HG02610 (cell line): Measurements from ENCODE around the gene CCDC142.
"Not testable (repeated sequence)": the region's sequence is repeated elsewhere in the genome, so short reads cannot be mapped to it uniquely, and the experiment has no call there.

Experiments
- ATAC-seq: cut with Tn5 transposase; IDR thresholded peaks from one replicate; pipeline ENCODE4 v1.9.1; 2021; ENCODE audit warnings: mild to moderate bottlenecking, moderate library complexity; ENCODE audit not compliant: unreplicated experiment

CCDC142 gene

DNA sequence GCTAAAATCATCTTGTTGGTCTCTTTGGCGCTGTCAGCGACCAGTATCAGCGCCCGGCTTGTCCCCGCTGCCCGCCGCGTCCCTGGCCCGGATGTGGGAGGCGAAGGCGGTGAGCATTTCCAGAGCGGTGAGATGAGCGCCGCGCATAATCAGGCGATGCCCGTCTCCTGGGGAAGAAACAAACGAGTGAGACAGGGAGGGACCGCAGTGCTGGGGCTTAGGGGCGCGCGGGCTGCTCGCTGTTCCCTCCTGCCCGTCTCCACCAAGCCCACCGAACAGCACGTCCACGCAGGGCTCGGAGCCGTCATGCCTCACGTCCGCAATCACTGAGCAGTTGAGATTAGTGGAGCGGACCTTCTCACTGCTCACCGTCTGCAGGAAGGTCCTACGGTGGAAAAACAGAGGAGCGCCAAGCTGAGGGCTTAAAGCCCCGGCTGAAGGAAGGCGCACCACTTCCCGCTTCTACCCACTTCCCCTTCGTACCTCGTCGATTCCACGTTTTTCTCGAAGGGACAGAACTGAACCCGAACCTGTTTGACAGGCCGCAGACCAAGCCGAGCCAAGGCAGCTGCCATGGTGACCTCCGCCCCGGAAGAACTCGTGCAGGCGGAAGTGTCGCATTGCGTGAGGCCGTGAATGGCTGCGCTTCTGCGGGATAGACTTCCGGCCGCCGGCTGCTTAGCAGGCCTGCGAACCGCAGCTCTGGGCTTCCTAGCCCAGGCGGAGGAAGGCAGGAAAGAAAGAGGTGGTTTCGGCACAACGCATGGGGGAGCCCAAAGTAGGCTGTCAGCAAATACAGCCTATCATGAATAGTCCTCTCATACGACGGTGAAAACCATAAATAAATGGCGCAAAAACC is 10.5 kb downstream of the CCDC142 start, which contains the start of gene MRPL53:
TSS of gene MRPL53 (minus strand) at position 595 of the 859 bp plus-strand sequence. CDS start at position 575, 20 bp downstream.
- ATAC-seq: peak; percentile 92

DNA sequence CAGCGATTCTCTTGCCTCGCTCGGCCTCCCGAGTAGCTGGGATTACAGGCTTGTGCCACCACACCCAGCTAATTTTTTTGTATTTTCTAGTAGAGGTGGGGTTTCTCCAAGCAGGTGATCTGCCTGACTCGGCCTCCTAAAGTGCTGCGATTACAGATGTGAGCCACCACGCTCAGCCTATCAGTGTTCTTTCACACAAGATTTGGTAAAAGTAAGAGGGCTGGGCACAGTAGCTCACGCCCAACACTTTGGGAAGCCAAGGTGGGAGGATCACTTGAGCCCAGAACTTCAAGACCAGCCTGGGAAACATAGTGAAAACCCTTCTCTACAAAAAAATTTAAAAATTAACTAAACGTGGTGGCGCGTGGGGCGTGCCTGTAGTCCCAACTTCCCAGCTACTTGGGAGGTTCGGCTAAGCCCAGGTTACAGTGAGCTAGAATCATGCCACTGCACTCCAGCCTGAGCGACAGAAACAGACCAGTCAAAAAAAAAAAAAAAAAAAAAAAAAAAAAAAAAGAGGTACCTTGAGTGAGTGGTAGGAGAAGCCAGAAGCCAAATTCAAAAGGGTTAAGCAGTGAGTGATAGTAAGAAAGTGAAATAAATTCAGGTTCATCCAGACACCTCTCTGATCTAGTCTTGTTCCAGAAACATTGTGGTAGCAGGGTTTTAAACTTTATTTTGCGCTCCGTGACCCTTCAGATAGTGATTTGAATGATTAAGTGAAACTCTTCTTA is 11.3 kb downstream of the CCDC142 start:
- ATAC-seq: no peak

DNA sequence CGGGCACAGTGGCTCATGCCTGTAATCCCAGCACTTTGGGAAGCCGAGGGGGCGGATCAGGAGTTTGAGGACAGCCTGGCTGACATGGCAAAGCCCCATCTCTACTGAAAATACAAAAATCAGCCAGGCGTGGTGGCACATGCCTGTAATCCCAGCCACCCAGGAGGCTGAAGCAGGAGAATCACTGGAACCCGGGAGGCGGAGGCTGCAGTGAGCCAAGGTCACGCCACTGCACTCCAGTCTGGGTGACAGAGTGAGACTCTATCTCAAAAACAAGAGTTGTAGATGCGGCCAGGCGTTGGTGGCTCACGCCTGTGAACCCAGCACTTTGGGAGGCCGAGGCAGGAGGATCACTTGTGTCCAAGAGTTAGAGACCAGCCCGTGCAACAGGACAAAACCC is 12.1 kb downstream of the CCDC142 start:
- not testable (repeated sequence) for ATAC-seq

DNA sequence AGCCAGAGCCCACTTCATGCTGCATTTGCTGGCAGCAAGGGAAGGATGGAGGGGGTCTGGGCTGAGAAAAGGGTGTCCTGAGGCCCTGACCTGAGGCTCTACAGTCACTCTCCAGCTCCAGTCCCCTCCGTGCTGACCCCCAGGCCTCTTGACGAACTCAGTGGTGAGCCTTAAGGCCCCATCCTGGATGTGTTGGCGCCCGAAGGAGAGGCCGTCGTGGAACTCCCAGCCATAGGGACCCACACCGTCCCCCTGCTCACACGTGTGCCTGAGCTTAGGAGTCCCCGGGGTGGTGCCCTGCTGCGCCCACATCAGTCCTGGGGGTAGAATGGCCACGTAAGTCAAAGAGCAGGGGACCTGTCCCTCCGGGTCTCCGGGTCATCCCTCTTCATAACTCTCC is 18.4 kb downstream of the CCDC142 start:
- no peak for ATAC-seq

DNA sequence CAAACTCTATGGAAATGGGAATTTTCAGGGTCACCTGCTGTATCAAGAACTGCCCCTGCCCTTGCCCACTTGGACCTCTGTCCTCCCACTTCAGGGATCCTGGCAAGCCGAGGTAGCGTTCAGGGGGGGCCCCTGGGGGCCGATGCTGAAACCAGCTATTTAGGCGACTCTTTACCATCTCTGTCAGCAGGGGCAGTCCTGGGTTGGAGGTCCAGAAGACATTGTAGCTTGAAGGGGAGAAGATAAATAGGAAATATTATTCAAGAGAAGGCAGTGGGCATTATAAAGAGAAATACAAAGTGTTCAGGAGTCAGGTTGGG is 20.1 kb downstream of the CCDC142 start:
- no peak for ATAC-seq

DNA sequence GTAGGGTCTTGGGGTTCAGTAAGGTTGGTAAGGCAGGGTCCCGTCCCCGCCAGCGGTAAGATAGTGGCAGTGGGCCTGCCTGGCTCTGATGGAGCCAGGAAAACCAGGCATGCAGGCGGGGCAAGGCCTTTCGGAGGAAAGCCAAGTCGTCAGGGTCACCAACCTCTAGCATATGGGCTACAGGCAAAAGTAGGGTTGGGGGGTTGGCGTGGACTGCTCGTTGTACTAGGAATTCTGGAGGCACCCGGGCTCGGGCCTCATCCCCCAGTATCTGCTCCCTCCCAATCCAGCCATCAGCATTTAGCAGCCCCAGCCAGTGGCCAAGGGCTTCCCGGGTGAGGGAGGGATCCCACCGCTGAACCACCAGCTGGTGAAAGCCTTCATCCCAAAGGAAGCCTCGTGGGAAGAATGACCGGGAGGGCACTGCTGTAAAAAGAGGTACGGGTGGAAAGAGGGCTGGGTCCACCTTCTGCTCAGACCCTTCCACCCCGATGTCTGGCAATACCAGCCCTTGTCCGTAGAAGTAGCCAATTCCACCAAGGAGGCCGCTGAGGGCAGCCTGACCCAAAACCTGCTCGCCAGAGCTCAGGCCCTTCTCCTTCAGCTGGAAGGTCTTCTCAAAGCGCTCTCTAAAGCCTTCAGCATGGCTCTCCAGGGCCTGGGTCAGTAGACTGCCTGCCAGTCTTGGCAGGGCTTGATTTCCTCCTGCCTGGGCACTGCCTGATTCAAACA is 20.6 kb downstream of the CCDC142 start:
- ATAC-seq: no peak

DNA sequence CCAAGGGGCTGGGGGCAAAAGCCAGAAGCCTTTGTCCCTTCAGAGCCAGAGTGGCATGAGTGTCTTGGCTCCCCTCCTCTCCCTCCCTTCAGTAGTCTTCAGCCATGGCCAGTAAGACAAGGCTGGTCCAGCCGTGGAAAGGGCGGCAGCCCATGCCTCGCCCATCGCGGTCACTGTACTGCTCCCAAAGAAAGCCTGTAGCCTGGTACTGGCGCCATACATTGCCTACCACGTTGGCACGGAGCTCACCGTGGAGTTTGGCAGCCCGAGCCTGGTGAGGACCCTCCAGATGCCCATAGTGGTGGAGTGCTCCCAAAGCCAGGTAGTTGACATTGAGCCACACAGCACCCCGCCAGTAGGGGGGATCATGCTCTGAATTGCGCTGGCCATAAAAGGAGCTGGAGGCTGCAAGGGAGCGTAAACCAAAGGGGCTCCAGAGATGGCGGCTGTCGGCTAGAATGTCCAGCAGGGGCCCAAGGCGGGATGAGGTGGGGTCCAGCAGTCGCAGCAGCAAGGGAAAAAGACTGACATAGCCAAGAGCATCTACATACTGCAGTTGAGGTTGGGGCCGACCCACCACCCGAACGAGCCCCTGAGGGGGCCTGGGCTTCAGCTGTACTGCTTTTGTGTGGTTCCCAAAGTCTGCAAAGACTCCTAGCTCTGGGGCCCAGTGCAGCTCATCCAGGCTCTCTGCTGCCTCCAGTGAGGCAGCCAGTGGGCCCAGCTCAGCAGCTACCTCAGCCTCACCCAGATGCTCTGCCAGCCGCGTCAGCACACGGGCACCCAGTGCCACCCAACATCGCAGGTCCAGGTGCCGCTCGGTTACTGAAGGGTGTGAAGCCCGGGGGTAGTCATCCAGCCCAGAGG is 21.4 kb downstream of the CCDC142 start:
- ATAC-seq: no peak

GRCh38 chr2:74460187-74460586 is 22.6 kb downstream of the CCDC142 start:
- not testable (repeated sequence) for ATAC-seq

DNA sequence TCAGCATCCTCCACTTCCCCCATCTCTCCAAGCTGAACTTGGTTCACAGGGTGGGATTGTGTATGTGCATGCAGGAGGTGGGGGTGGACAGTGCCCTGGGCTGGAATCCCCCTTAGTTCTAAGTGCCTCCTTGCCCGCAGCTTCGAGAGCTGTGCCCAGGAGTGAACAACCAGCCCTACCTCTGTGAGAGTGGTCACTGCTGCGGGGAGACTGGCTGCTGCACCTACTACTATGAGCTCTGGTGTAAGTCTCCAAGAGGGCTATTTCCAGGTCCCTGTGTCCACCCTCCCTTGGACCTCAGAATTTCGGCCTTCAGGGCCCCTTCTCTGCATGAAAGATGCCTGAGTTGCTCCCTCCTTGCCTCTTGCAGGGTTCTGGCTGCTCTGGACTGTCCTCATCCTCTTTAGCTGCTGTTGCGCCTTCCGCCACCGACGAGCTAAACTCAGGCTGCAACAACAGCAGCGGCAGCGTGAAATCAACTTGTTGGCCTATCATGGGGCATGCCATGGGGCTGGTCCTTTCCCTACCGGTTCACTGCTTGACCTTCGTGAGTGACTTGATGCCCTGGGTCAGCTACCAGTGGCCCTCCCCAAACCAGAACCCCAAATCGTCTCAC is 23.2 kb downstream of the CCDC142 start:
- not testable (repeated sequence) for ATAC-seq

- no peak for ATAC-seq
Measured at GRCh38 chr2:74458938-74459363, 23.8 kb downstream of the CCDC142 start.

- ATAC-seq: peak; percentile 86
Measured at GRCh38 chr2:74458132-74458937, 24.5 kb downstream of the CCDC142 start, which contains the start of gene WBP1. Gene WBP1, plus strand, starts transcription at chr2:74458438. Its CDS starts 165 bp downstream, at chr2:74458603.

GRCh38 chr2:74457549-74458131 is 25.2 kb downstream of the CCDC142 start:
- peak; percentile 17 for ATAC-seq

DNA sequence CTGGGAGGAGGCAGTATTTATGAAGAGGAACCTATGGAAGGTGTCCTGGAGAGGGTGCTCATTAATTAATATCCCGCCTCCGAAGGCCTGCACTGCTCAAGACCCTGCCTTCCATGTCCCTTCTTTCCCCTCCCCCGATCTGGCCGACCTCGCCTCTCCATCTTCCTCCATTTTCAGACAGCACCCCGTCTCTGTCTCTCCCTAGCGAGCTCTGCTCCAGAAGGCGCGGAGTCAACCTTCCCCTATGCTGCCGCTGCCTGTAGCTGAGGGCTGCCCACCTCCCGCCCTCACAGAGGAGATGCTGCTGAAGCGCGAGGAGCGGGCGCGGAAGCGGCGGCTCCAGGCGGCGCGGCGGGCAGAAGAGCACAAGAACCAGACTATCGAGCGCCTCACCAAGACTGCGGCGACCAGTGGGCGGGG is 25.7 kb downstream of the CCDC142 start:
- ATAC-seq: no peak

DNA sequence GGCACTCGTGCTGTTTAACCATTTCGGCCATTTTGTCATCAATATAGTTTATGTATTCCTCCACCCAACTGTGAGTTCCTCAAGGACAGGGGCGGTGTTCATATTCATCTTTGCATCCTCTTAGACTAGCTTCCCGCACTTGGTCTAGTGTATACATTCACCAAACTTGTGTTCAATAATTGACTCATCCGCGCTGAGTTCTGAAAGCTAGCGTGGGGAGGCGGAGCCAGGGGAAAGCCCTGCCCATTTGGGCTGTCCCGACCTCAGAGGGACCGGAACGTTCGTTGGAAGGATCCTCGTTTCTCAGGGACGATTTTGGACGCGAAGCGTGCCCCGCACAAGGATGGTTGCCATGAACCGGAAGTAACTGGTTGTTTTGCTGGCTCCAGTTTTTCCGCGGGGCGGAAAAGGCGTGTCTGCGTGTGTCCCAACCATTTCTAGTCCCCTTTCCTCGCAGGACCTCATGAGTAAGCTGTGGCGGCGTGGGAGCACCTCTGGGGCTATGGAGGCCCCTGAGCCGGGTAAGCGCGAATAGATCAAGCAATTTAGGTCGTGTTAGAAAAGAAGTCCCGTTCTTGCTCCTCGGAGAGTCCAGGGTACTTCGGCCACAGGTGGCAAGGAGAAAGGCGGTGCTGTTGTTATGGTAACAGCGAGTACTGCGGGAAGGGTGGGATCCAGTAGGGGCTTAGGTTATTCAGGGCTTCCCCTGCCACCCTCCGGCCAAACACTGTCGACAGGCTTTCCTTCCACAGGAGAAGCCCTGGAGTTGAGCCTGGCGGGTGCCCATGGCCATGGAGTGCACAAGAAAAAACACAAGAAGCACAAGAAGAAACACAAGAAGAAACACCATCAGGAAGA is 27.9 kb downstream of the CCDC142 start, which contains the start of gene INO80B:
TSS of gene INO80B (plus strand) at position 434 of the 858 bp plus-strand sequence. CDS start at position 464, 30 bp downstream.
- peak; percentile 43 for ATAC-seq

DNA sequence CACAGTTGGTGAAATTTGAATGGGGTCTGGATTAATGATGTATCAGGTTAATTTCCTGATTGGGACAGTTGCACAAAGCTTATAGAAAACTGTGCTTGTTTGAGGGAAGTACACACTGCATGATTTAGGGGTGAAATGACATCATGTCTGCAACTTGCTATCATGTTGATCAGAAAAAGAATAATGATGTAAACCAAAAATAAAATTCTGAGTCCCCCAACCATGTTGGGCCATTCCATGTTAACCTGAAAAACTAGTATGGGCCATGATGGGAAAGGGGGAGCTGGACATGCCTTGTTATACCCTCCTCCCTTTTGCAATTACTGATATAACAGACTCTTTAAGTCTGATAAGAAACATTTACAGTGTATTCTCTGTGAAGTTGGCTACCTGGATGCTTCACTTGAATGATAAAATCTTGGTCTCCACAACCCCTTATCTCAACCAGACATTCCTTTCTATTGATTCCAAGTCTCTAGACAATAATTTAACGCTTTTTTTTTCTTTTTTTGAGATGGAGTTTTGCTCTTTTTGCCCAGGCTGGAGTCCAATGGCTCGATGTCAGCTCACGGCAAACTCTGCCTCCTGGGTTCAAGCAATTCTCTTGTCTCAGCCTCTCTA is 32.1 kb downstream of the CCDC142 start:
- ATAC-seq: no peak

DNA sequence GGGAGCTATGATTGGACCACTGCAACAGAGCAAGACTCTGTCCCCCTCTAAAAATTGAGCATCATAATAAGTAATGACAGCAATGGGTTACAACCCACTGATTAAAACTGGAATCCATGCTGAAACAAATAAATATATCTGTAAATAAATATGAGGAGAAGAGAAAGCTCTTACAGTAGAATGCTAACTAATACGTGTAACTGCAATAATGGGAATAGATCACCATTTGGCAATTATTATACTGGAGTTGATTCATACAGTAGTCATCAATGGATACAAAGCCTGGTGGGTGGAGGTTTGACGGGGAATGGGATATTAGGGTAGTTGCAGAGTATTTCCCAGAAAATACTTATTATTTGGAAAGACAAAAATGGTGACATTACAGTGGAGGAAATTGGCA is 34.0 kb downstream of the CCDC142 start:
- no peak for ATAC-seq
